KOPT-K1 (cell line): Measurements from ENCODE around the gene KRT75.
"Not testable (repeated sequence)": the region's sequence is repeated elsewhere in the genome, so short reads cannot be mapped to it uniquely, and the experiment has no call there.

Experiments
- H3K27ac ChIP-seq: fragments of 200-600 bp; sonication (generic); 2 replicates; pipeline ENCODE4 v1.5.1; 2016; ENCODE audit warnings: antibody characterized with exemption, mild to moderate bottlenecking, low read depth, low read length; ENCODE audit not compliant: poor library complexity, severe bottlenecking
- H3K36me3 ChIP-seq: fragments of 200-600 bp; sonication (generic); 2 replicates; pipeline ENCODE4 v1.5.1; 2017; ENCODE audit warnings: antibody characterized with exemption, mild to moderate bottlenecking, low read length, moderate library complexity; ENCODE audit not compliant: insufficient read depth
- H3K9me3 ChIP-seq: fragments of 200-600 bp; sonication (generic); 2 replicates; pipeline ENCODE4 v1.5.1; 2017; ENCODE audit warnings: antibody characterized with exemption, low read length, mild to moderate bottlenecking; ENCODE audit not compliant: insufficient read depth, poor library complexity, severe bottlenecking

KRT75 gene

GRCh38 chr12:52434081-52434733, at the start of gene KRT75:
KRT75 (minus strand) TSS chr12:52434371; CDS start chr12:52434304, 67 bp downstream.
- no peaks in the 10 kb centered on the region for H3K9me3 ChIP-seq
- no peaks in the 10 kb centered on the region for H3K36me3 ChIP-seq
- H3K27ac ChIP-seq = no peak within 1 kb of the TSS

GRCh38 chr12:52480073-52480472, 45.9 kb upstream of the KRT75 start:
- H3K9me3 ChIP-seq = peaks cover 4% of the 10 kb centered on the region
- H3K36me3 ChIP-seq = no peaks in the 10 kb centered on the region

GRCh38 chr12:52477651-52478050, 43.5 kb upstream of the KRT75 start:
- no peaks in the 10 kb centered on the region for H3K36me3 ChIP-seq
- no peaks in the 10 kb centered on the region for H3K9me3 ChIP-seq
- H3K27ac ChIP-seq = no peak overlapping the region

More at GRCh38 chr12:52480073-52480472, 45.9 kb upstream of the KRT75 start:
- no peak overlapping the region for H3K27ac ChIP-seq

GRCh38 chr12:52474212-52474611, 40.0 kb upstream of the KRT75 start:
- Histone ChIP-seq H3K27ac (no peak overlapping the region), H3K9me3 (no peaks in the 10 kb centered on the region), H3K36me3 (no peaks in the 10 kb centered on the region)

- H3K9me3 ChIP-seq = no peaks in the 10 kb centered on the region
- H3K36me3 ChIP-seq = no peaks in the 10 kb centered on the region
- no peak within 1 kb of the TSS for H3K27ac ChIP-seq
Observed at GRCh38 chr12:52473768-52474167, 39.6 kb upstream of the KRT75 start, which contains the start of gene KRT6C. KRT6C (minus strand) TSS chr12:52473805; CDS start chr12:52473737, 68 bp downstream.

GRCh38 chr12:52469853-52470252, 35.7 kb upstream of the KRT75 start:
- H3K27ac ChIP-seq = no peak overlapping the region
- H3K36me3 ChIP-seq = no peaks in the 10 kb centered on the region
- H3K9me3 ChIP-seq = no peaks in the 10 kb centered on the region

- no peaks in the 10 kb centered on the region for H3K9me3 ChIP-seq
- no peaks in the 10 kb centered on the region for H3K36me3 ChIP-seq
- no peak overlapping the region for H3K27ac ChIP-seq
Observed at GRCh38 chr12:52464897-52465296, 30.7 kb upstream of the KRT75 start.

- no peaks in the 10 kb centered on the region for H3K36me3 ChIP-seq
- H3K27ac ChIP-seq = no peak overlapping the region
- H3K9me3 ChIP-seq = no peaks in the 10 kb centered on the region
Observed at GRCh38 chr12:52461693-52462092, 27.5 kb upstream of the KRT75 start.

GRCh38 chr12:52458861-52459260, 24.7 kb upstream of the KRT75 start:
- Histone ChIP-seq H3K36me3 (no peaks in the 10 kb centered on the region), H3K27ac (no peak overlapping the region), H3K9me3 (no peaks in the 10 kb centered on the region)

GRCh38 chr12:52455821-52456220, 21.6 kb upstream of the KRT75 start:
- H3K27ac ChIP-seq = no peak overlapping the region
- H3K36me3 ChIP-seq = no peaks in the 10 kb centered on the region
- H3K9me3 ChIP-seq = no peaks in the 10 kb centered on the region

- no peak overlapping the region for H3K27ac ChIP-seq
- no peaks in the 10 kb centered on the region for H3K36me3 ChIP-seq
- no peaks in the 10 kb centered on the region for H3K9me3 ChIP-seq
Observed at GRCh38 chr12:52454411-52455201, 20.4 kb upstream of the KRT75 start.

GRCh38 chr12:52452101-52452500, 17.9 kb upstream of the KRT75 start, which contains the start of gene KRT6B:
KRT6B (minus strand) TSS chr12:52452146; CDS start chr12:52452078, 68 bp downstream.
- Histone ChIP-seq H3K27ac (no peak within 1 kb of the TSS), H3K9me3 (no peaks in the 10 kb centered on the region), H3K36me3 (no peaks in the 10 kb centered on the region)

- Histone ChIP-seq H3K36me3 (no peaks in the 10 kb centered on the region), H3K9me3 (no peaks in the 10 kb centered on the region), H3K27ac (no peak overlapping the region)
Observed at GRCh38 chr12:52448228-52448627, 14.1 kb upstream of the KRT75 start.

GRCh38 chr12:52447196-52447595, 13.0 kb upstream of the KRT75 start:
- H3K9me3 ChIP-seq, H3K36me3 ChIP-seq, H3K27ac ChIP-seq: not testable (repeated sequence)

- Histone ChIP-seq H3K27ac (no peak overlapping the region), H3K36me3 (no peaks in the 10 kb centered on the region), H3K9me3 (no peaks in the 10 kb centered on the region)
Observed at GRCh38 chr12:52446367-52447045, 12.3 kb upstream of the KRT75 start.
